GF-D8 (cell line): ENCODE data around the gene COL6A1.

Experiments used
- DNase-seq: peaks from one replicate; lab custom pipeline; 2025; lab: John Stamatoyannopoulos, UW

Gene COL6A1

DNA sequence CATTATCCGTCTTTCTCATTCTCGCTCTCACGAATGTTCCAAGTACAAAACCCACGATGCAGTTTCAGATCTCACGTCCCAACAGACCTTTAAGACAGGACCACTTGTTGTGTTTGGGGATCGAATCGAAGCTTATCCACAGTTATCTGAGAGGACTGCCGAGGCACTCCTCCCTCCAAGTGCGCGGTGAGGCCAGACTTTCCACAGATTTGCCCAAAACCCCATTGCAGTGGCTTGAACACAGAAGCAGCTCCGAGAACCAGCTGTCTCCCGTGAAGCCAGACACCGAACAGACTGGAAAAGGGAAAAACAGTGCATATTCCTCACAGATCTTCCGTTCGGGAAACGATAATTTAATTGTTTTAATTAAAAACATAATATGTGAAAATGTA is 69.8 kb downstream of the COL6A1 start:
- no peak for DNase-seq

DNA sequence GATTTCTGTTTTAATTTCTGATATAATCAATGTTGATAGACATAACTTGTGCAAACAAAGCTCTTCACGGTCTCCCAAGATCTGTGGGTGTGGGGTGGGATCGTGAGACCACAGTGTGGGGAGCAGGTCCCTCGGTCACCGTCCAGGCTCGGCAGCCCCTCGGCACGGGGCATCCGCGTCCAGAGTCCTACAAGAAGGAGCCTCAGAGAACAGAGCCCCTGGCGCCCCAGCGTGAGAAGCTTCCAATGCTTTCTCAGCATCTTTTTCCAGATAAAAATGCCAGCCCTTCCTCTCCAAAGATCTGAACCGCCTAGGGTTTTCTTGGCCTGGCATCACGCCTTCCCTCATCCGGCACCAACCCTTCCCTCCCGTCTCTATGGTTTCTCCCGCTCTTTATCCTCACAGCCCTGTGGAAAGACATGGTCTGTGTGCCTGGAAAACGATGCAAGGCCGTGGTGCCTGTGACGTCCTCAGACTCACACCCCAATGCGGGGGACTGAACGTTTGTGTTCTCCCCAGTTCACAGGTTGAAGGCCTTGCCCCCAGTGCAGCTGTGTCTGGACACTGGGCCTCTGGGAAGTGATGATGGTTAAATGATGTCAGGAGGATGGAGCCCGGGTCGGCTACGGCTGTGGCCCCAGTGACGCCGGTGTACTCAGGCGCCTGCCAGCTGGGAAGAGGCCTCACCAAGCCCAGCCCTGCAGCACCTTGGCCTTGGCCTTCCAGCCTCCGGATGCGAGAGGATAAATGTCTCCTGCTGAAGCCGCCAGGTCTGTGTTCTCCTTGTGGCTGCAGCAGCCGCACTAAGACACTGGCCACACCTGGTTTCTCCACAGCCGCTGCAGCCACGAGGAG is 70.5 kb downstream of the COL6A1 start:
- no peak for DNase-seq

DNA sequence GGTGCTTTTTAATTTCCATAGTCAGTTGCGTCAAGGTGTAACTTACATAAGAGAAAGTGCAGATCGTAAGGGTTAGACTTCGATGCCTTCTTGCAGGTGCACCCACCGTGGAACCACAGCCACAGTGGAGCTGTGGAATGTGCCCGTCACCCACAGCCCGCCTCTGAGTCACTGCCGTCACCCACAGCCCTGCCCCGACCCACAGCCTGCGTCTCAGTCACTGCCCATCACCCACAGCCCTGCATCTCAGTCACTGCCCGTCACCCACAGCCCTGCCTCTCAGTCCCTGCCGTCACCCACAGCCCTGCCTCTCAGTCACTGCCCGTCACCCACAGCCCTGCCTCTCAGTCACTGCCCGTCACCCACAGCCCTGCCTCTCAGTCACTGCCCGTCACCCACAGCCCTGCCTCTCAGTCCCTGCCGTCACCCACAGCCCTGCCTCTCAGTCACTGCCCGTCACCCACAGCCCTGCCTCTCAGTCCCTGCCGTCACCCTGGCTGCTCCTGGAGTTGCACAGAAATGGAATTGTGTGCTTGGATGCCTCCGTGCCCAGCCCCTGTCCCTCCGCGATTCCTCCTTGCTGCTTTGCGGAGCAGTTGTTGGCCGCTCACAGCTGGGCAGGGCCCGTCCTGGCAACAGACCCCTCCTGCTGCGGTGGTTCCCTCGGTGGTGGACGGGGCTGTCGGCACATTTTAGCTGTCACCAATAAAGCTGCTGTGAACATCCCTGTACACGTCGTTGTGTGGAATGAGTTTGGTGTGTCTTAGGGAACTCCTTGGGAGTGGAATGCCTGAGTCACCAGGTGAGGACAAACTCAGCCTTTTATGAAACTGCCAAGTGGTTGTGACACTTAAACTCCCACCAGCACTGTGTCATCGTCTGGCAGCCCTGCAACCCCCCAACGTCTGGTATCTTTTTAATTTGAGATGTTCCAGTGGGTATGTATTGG is 71.4 kb downstream of the COL6A1 start:
- DNase-seq = no peak

DNA sequence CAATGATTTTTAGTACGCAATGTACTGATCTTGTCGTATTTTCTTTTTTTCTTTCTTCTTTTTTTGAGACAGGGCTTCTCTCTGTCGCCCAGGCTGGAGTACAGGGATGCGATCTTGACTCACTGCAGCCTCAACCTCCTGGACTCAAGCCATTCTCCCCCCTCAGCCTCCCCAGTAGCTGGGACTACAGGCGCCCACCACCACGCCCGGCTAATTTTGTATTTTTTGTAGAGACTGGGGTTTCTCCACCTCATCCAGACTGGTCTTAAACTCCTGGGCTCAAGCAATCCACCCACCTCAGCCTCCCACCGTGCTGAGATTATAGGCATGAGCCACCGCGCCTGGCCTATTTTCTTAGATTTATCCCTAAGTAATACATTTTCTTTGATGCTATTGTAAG is 72.5 kb downstream of the COL6A1 start:
- no peak for DNase-seq

DNA sequence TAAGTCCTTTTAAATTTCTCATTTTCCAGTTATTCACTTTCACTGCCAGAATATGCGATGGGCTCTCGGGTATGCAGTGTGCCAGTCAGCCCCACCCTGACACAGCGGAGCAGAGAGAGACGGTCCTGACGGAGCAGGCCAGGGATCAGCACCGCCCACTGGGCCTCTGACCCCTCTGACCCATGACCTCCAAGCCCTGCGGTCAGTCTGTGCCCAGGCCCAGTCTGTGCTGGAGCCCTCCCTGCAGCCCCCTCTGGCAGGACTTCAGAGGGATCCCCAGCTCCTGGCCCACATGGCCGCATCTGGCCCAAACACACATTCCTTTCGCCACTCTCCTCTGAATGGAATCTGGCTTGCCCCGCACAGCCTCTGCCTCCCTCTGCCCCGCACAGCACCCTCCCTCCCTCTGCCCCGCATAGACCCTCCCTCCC is 72.9 kb downstream of the COL6A1 start:
- DNase-seq = no peak
